A549 (cell line): ENCODE data around the gene GPRC5D. TPM values are rescaled to one million over a fixed set of nuclear protein-coding genes. Genes with fewer than 3 reads are reported as not detected.

Experiments
- ATAC-seq, 2 experiments: fragments of 200-7000 bp in 1 of 2; fragments of >200 bp in 1 of 2; cut with Nextera tagmentation in 1 of 2; cut with Tn5 transposase in 1 of 2; 3 replicates each; pipeline versions ENCODE4 v1.8.0 to v1.9.1; 2018 to 2020; ENCODE audit warnings: mild to moderate bottlenecking in 1 of 2, moderate library complexity in 1 of 2
- CTCF ChIA-PET: fragments of 300-600 bp; sonication (Branson Sonifier 250); formaldehyde crosslinking; extraction: SDS; loops from one replicate; lab custom pipeline; 2021; ENCODE audit warnings: antibody characterized with exemption, inconsistent platforms; lab: Yijun Ruan, JAX
- POLR2A ChIA-PET: fragments of 350-600 bp; formaldehyde crosslinking; extraction: SDS; loops from one replicate; lab custom pipeline; 2021; ENCODE audit warnings: antibody characterized with exemption, inconsistent platforms; lab: Yijun Ruan, JAX
- DNase-seq, 2 experiments: peaks; one replicate each; pipeline versions ENCODE4 v3.0.0 to v3.0.0-alpha.2; 2011 to 2016; ENCODE audit warnings: low read depth in 1 of 2, low spot score in 1 of 2
- FAIRE-seq: peaks from 2 replicates; lab custom pipeline; 2011; peaks lifted over from hg19 to GRCh38; lab: Jason Lieb, UNC
- H3K27ac ChIP-seq, 2 experiments: fragments of >200 bp; sonication (Bioruptor Twin); formaldehyde crosslinking; 3 replicates each; pipeline ENCODE4 v1.5.1; 2016 to 2017
- H3K4me1 ChIP-seq: fragments of >200 bp; sonication (Bioruptor Twin); formaldehyde crosslinking; 3 replicates; pipeline ENCODE4 v1.6.1; 2016
- H3K4me2 ChIP-seq: fragments of >200 bp; sonication (Bioruptor Twin); formaldehyde crosslinking; 3 replicates; pipeline ENCODE4 v1.6.1; 2016
- H3K4me3 ChIP-seq: fragments of >200 bp; sonication (Bioruptor Twin); formaldehyde crosslinking; 3 replicates; pipeline ENCODE4 v1.5.1; 2016
- H3K9me3 ChIP-seq: fragments of >200 bp; sonication (Bioruptor Twin); formaldehyde crosslinking; 3 replicates; pipeline ENCODE4 v1.6.1; 2016
- BHLHE40 ChIP-seq: IDR thresholded peaks from 2 replicates; pipeline ENCODE4 v1.6.1; 2012; ENCODE audit warnings: low read depth, low read length, inconsistent platforms
- CBX8 ChIP-seq: fragments of 200-600 bp; sonication (generic); IDR thresholded peaks from 2 replicates; pipeline ENCODE4 v1.6.1; 2016
- CEBPB ChIP-seq, 2 experiments: fragments of >200 bp in 1 of 2; sonication (Bioruptor Twin) in 1 of 2; formaldehyde crosslinking in 1 of 2; IDR thresholded peaks; 2 replicates each; pipeline ENCODE4 v1.6.1; 2012 to 2016
- CHD4 ChIP-seq: fragments of 200-600 bp; sonication (generic); IDR thresholded peaks from 2 replicates; pipeline ENCODE4 v1.6.1; 2016; ENCODE audit warnings: antibody characterized with exemption, mild to moderate bottlenecking, borderline replicate concordance
- EHF ChIP-seq: fragments of 250-450 bp; sonication (Bioruptor Pico); IDR thresholded peaks from 2 replicates; pipeline ENCODE4 v1.5.0; 2020; ENCODE audit warnings: mild to moderate bottlenecking
- EP300 ChIP-seq, 2 experiments: fragments of >200 bp; sonication (Bioruptor Twin); formaldehyde crosslinking; IDR thresholded peaks; 2 replicates in 1 of 2; 3 replicates in 1 of 2; pipeline ENCODE4 v1.6.1; 2016 to 2017
- FOSL2 ChIP-seq, 2 experiments: fragments of 450-650 bp in 1 of 2; fragments of >200 bp in 1 of 2; sonication (Bioruptor Twin) in 1 of 2; formaldehyde crosslinking; IDR thresholded peaks; 2 replicates each; pipeline versions ENCODE4 v1.5.0 to v1.6.1; 2016 to 2020; ENCODE audit warnings: mild to moderate bottlenecking in 1 of 2, moderate library complexity in 1 of 2
- HDAC2 ChIP-seq: fragments of 200-600 bp; sonication (generic); IDR thresholded peaks from 2 replicates; pipeline ENCODE4 v1.6.1; 2016
- HOXA7 ChIP-seq: fragments of 250-450 bp; sonication (Bioruptor Pico); IDR thresholded peaks from 2 replicates; pipeline ENCODE4 v1.5.0; 2020; ENCODE audit warnings: mild to moderate bottlenecking, moderate library complexity
- HOXB13 ChIP-seq: fragments of 250-450 bp; sonication (Bioruptor Pico); IDR thresholded peaks from 2 replicates; pipeline ENCODE4 v1.5.0; 2020; ENCODE audit warnings: low read depth, mild to moderate bottlenecking, moderate library complexity
- JUN ChIP-seq, 2 experiments: fragments of >200 bp; sonication (Bioruptor Twin); formaldehyde crosslinking; IDR thresholded peaks; 2 replicates in 1 of 2; 3 replicates in 1 of 2; pipeline ENCODE4 v1.6.1; 2016 to 2017
- JUNB ChIP-seq: fragments of >200 bp; sonication (Bioruptor Twin); formaldehyde crosslinking; IDR thresholded peaks from 2 replicates; pipeline ENCODE4 v1.6.1; 2016
- KDM5A ChIP-seq: fragments of 200-600 bp; sonication (generic); IDR thresholded peaks from 2 replicates; pipeline ENCODE4 v1.6.1; 2016; ENCODE audit warnings: antibody characterized with exemption, mild to moderate bottlenecking
- MAFK ChIP-seq: fragments of 450-650 bp; IDR thresholded peaks from 2 replicates; pipeline ENCODE4 v1.6.1; 2014; ENCODE audit not compliant: partially characterized antibody
- NFE2L2 ChIP-seq: fragments of 150-350 bp; conservative IDR thresholded peaks from 2 replicates; pipeline ENCODE4 v1.6.1; 2014; ENCODE audit warnings: low read length
- NR3C1 ChIP-seq: fragments of >200 bp; sonication (Bioruptor Twin); formaldehyde crosslinking; IDR thresholded peaks from 3 replicates; pipeline ENCODE4 v1.6.1; 2017
- POLR2AphosphoS2 ChIP-seq: conservative IDR thresholded peaks from 2 replicates; pipeline ENCODE4 v1.6.1; 2012; ENCODE audit warnings: low read length, improper control_type of control experiment, inconsistent platforms
- SMC3 ChIP-seq: fragments of >200 bp; sonication (Bioruptor Twin); formaldehyde crosslinking; IDR thresholded peaks from 3 replicates; pipeline ENCODE4 v1.6.1; 2018; ENCODE audit warnings: inconsistent platforms
- ZC3H11A ChIP-seq: fragments of 450-650 bp; IDR thresholded peaks from 2 replicates; pipeline ENCODE4 v1.6.1; 2014; ENCODE audit warnings: antibody characterized with exemption, mild to moderate bottlenecking
- WGBS: methylation state at CpG from one replicate; pipeline ENCODE4 v1.1.6; 2017; ENCODE audit errors: missing lambda C conversion rate; 5-methylcytosine and 5-hydroxymethylcytosine counted together
- polyA plus RNA-seq, 4 experiments: library from polyadenylated mRNA; depleted of rRNA in 3 of 4; stranded (reverse); fragments of >200 nt; fragmentation: RNase III in 1 of 4; extraction: RNeasy Plus Mini Kit Qiagen cat#74134 plus additional on column Dnase treatment in 1 of 4; gene quantifications; 2 replicates in 3 of 4; 3 replicates in 1 of 4; pipeline ENCODE4 v1.2.3, GENCODE V29; 2011 to 2017
- TF ChIP-seq, protein P1 (sequence below): fragments of 250-450 bp; sonication (Bioruptor Pico); IDR thresholded peaks from 2 replicates; pipeline ENCODE4 v1.5.0; 2020; ENCODE audit warnings: low read depth, mild to moderate bottlenecking, moderate library complexity
- TF ChIP-seq, protein P2 (sequence below): fragments of >200 bp; sonication (Bioruptor Twin); formaldehyde crosslinking; IDR thresholded peaks from 3 replicates; pipeline ENCODE4 v1.5.1; 2016
- TF ChIP-seq, protein P3 (sequence below): fragments of 200-600 bp; sonication (generic); IDR thresholded peaks from 2 replicates; pipeline ENCODE4 v1.6.1; 2016; ENCODE audit warnings: antibody characterized with exemption, mild to moderate bottlenecking, moderate library complexity
- TF ChIP-seq, protein P4 (sequence below): fragments of 250-450 bp; sonication (Bioruptor Pico); IDR thresholded peaks from 2 replicates; pipeline ENCODE4 v1.5.0; 2021; ENCODE audit warnings: mild to moderate bottlenecking, moderate library complexity, borderline replicate concordance
- TF ChIP-seq, protein P5 (sequence below): IDR thresholded peaks from 2 replicates; pipeline ENCODE4 v1.6.1; 2012

GPRC5D gene
- polyA plus RNA-seq, 2 of the 4 experiments (the other 2 are of a cell fraction), result not detected

DNA sequence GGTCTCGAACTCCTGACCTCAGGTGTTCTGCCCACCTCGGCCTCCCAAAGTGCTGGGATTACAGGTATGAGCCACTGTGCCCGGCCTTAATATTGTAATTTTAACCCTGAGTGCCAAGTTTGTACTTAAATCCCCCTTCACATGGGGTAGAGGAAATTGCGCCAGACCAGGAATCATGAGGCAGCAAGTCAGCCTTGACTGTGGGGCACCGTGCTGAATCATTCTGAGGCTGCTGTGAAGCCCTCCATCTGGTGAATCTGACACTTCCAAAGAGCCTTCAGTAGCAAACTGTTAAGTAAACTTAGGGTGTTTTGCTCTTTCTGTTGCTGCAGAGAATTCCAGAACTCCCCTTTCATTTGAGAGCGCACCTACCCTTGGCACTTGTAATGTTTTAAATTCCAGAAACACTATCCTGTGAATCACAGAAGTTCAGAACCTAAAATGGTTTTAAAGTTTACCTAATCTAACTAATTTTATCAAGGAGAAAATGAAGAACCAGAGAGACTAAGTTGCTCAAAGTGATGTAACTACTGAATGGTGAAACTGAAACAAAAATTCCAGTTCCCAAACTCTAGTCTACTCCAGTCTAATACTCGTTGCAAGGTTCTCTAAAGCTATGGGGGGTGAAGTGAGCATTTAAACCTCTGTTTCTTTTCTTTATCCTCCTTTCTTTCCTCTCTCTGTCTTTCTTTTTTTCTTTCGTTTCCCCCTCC lies 40.6 kb upstream of the GPRC5D start:
- 35% methylated on average over 8 of the region's 8 CpGs for WGBS
- Histone ChIP-seq H3K27ac (peak overlapping the region; percentile 68 to 86), H3K4me3 (peak overlapping the region; percentile 8; the same call in 1 of the 3 replicates), H3K4me1 (peaks cover 24% of the 10 kb centered on the region), H3K9me3 (no peaks in the 10 kb centered on the region), H3K4me2 (peak overlapping the region; percentile 76)
- FAIRE-seq, result peak; percentile 68
- peak; percentile 24 to 75 for DNase-seq
- peak; percentile 82 for TF ChIP-seq MAFK
- no peak for TF ChIP-seq FOSL2 (IDR thresholded peaks at IDR 0.05)
- TF ChIP-seq FOSL2 (CRISPR knock-in tag; IDR thresholded peaks at IDR 0.05), result peak; percentile 50
- TF ChIP-seq, protein P1, sequence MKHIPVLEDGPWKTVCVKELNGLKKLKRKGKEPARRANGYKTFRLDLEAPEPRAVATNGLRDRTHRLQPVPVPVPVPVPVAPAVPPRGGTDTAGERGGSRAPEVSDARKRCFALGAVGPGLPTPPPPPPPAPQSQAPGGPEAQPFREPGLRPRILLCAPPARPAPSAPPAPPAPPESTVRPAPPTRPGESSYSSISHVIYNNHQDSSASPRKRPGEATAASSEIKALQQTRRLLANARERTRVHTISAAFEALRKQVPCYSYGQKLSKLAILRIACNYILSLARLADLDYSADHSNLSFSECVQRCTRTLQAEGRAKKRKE, result no peak
- peak in 1 of 2 experiments; percentile 44; a peak in 2 of 5 replicates for TF ChIP-seq JUN (IDR thresholded peaks at IDR 0.05)
- TF ChIP-seq EP300 (IDR thresholded peaks at IDR 0.05), result peak in 1 of 2 experiments; percentile 25; a peak in 1 of 5 replicates
- TF ChIP-seq NR3C1, result no peak
- peak; percentile 52 to 76; a peak in 3 of 4 replicates for TF ChIP-seq CEBPB (IDR thresholded peaks at IDR 0.05)
- TF ChIP-seq NFE2L2, result peak; percentile 31; the same call in 1 of the 2 replicates
- no peak for TF ChIP-seq ZC3H11A
- TF ChIP-seq BHLHE40, result no peak
- TF ChIP-seq JUNB, result 0 out of 2 replicates have a peak, but pooled peaks have one; percentile 33
- peak; percentile 87 to 88 for ATAC-seq
- ChIA-PET POLR2A (interaction anchor here (0.7 kb wide), 2 partner anchors 66 to 828 kb away, joined by 3 to 5 read pairs; no protein-coding TSS in a partner anchor), CTCF (interaction anchor here (0.6 to 1.6 kb wide), 6 partner anchors 9 to 212 kb away, joined by 3 to 10 read pairs (median 4); no protein-coding TSS in a partner anchor)

DNA sequence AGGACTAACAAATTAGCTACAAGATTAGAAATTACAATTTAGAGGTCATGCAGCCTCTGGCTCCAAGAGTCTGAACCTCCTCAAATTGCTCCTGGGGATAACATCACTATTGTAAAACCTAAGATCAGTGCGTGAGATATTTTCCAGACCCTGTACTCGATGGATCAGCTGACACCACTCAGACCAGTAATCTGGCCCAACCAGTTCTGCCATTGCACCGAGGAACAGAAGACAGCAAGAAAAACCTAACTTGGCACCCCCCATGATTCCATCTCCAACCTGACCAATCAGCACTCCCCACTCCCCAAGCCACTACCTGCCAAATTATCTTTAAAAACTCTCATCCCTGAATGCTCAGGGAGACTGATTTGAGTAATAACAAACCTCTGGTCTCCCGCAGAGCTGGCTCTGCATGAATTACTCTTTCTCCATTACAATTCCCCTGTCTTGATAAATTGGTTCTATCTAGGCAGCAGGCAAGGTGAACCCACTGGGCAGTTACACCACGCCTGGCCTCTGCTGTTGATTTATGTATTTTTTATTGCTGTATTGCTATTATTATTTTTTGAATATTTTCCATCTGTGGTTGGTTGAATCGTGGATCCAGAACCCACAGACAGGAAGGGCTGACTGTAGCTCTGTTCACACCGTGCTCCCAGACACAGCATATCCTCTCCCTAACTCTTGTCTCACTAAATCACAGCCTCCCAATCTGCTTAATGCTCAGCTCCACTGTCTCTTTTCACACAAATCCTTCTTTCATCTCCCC lies 38.9 kb upstream of the GPRC5D start:
- ATAC-seq (no peak), FAIRE-seq (no peak), DNase-seq (no peak)
- no peak overlapping the region; the same call in 2 of the 3 replicates for H3K4me2 ChIP-seq
- H3K4me1 ChIP-seq, result peaks cover 24% of the 10 kb centered on the region
- H3K27ac ChIP-seq, result peak overlapping the region; percentile 68 to 86; a peak in 4 of 6 replicates
- no peaks in the 10 kb centered on the region for H3K9me3 ChIP-seq
- ChIA-PET POLR2A (no interaction called here), CTCF (interaction anchor here (1.0 to 2.5 kb wide), 8 partner anchors 7 to 254 kb away, joined by 3 to 10 read pairs (median 4); partner anchors contain the start of gene FAM234B)
- H3K4me3 ChIP-seq, result no peak overlapping the region
- 90% methylated on average over 7 of the region's 7 CpGs for WGBS
- TF ChIP-seq, protein P2, sequence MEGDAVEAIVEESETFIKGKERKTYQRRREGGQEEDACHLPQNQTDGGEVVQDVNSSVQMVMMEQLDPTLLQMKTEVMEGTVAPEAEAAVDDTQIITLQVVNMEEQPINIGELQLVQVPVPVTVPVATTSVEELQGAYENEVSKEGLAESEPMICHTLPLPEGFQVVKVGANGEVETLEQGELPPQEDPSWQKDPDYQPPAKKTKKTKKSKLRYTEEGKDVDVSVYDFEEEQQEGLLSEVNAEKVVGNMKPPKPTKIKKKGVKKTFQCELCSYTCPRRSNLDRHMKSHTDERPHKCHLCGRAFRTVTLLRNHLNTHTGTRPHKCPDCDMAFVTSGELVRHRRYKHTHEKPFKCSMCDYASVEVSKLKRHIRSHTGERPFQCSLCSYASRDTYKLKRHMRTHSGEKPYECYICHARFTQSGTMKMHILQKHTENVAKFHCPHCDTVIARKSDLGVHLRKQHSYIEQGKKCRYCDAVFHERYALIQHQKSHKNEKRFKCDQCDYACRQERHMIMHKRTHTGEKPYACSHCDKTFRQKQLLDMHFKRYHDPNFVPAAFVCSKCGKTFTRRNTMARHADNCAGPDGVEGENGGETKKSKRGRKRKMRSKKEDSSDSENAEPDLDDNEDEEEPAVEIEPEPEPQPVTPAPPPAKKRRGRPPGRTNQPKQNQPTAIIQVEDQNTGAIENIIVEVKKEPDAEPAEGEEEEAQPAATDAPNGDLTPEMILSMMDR, result no peak
- no peak for TF ChIP-seq JUN (IDR thresholded peaks at IDR 0.05)
- no peak for TF ChIP-seq POLR2AphosphoS2
- TF ChIP-seq CHD4, result no peak
- TF ChIP-seq KDM5A, result no peak
- no peak for TF ChIP-seq HOXB13 (CRISPR knock-in tag)
- no peak for TF ChIP-seq EHF (CRISPR knock-in tag)
- TF ChIP-seq SMC3, result no peak
- TF ChIP-seq, protein P3, sequence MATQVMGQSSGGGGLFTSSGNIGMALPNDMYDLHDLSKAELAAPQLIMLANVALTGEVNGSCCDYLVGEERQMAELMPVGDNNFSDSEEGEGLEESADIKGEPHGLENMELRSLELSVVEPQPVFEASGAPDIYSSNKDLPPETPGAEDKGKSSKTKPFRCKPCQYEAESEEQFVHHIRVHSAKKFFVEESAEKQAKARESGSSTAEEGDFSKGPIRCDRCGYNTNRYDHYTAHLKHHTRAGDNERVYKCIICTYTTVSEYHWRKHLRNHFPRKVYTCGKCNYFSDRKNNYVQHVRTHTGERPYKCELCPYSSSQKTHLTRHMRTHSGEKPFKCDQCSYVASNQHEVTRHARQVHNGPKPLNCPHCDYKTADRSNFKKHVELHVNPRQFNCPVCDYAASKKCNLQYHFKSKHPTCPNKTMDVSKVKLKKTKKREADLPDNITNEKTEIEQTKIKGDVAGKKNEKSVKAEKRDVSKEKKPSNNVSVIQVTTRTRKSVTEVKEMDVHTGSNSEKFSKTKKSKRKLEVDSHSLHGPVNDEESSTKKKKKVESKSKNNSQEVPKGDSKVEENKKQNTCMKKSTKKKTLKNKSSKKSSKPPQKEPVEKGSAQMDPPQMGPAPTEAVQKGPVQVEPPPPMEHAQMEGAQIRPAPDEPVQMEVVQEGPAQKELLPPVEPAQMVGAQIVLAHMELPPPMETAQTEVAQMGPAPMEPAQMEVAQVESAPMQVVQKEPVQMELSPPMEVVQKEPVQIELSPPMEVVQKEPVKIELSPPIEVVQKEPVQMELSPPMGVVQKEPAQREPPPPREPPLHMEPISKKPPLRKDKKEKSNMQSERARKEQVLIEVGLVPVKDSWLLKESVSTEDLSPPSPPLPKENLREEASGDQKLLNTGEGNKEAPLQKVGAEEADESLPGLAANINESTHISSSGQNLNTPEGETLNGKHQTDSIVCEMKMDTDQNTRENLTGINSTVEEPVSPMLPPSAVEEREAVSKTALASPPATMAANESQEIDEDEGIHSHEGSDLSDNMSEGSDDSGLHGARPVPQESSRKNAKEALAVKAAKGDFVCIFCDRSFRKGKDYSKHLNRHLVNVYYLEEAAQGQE, result no peak
- TF ChIP-seq CBX8, result no peak
- TF ChIP-seq, protein P4, sequence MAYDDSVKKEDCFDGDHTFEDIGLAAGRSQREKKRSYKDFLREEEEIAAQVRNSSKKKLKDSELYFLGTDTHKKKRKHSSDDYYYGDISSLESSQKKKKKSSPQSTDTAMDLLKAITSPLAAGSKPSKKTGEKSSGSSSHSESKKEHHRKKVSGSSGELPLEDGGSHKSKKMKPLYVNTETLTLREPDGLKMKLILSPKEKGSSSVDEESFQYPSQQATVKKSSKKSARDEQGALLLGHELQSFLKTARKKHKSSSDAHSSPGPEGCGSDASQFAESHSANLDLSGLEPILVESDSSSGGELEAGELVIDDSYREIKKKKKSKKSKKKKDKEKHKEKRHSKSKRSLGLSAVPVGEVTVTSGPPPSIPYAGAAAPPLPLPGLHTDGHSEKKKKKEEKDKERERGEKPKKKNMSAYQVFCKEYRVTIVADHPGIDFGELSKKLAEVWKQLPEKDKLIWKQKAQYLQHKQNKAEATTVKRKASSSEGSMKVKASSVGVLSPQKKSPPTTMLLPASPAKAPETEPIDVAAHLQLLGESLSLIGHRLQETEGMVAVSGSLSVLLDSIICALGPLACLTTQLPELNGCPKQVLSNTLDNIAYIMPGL (CRISPR knock-in tag), result no peak
- no peak for TF ChIP-seq NFE2L2
- no peak for TF ChIP-seq HOXA7 (CRISPR knock-in tag)
- no peak for TF ChIP-seq EP300 (IDR thresholded peaks at IDR 0.05)
- TF ChIP-seq, protein P1, result no peak
- TF ChIP-seq, protein P5, sequence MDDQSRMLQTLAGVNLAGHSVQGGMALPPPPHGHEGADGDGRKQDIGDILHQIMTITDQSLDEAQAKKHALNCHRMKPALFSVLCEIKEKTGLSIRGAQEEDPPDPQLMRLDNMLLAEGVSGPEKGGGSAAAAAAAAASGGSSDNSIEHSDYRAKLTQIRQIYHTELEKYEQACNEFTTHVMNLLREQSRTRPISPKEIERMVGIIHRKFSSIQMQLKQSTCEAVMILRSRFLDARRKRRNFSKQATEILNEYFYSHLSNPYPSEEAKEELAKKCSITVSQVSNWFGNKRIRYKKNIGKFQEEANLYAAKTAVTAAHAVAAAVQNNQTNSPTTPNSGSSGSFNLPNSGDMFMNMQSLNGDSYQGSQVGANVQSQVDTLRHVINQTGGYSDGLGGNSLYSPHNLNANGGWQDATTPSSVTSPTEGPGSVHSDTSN, result no peak
- no peak for TF ChIP-seq HDAC2
